HepG2 (cell line): ENCODE measurements around the gene NFS1. TPM values are rescaled to one million over a fixed set of nuclear protein-coding genes. Genes with fewer than 3 reads are reported as not detected.

Source experiments
- ATAC-seq: fragments of 200-7000 bp; cut with Tn5 transposase; 3 replicates; pipeline ENCODE4 v1.9.1; 2020; ENCODE audit warnings: mild to moderate bottlenecking, moderate library complexity
- BruUV-seq: library from RNA; stranded (reverse); fragments of 400-500 nt; replicated peaks from 2 replicates; lab custom pipeline; 2021; lab: Mats Ljungman, UMichigan
- CTCF ChIA-PET: fragments of 300-600 bp; formaldehyde crosslinking; extraction: SDS; loops from one replicate; lab custom pipeline; 2021; ENCODE audit warnings: low total read pairs, inconsistent platforms, low intra/inter-chr PET ratio; lab: Yijun Ruan, JAX
- POLR2A ChIA-PET: fragments of 350-600 bp; sonication (Branson Sonifier 250); formaldehyde crosslinking; loops from one replicate; lab custom pipeline; 2020; ENCODE audit warnings: antibody characterized with exemption, inconsistent platforms; lab: Yijun Ruan, JAX
- DNase-seq: peaks from one replicate; pipeline ENCODE4 v3.0.0-alpha.2; 2015; ENCODE audit warnings: low spot score
- FAIRE-seq: peaks from 3 replicates; lab custom pipeline; 2011; peaks lifted over from hg19 to GRCh38; lab: Jason Lieb, UNC
- H2AFZ ChIP-seq: one replicate; pipeline ENCODE4 v1.6.1; 2011; ENCODE audit warnings: low read length, inconsistent platforms
- H3K27ac ChIP-seq: fragments of 300-600 bp; 3 replicates; pipeline ENCODE4 v1.8.0; 2011; ENCODE audit warnings: mixed run types, mild to moderate bottlenecking, mixed read lengths, low read length, inconsistent platforms; ENCODE audit not compliant: insufficient read depth; ENCODE audit errors: extremely low read length
- H3K27me3 ChIP-seq, 2 experiments: fragments of 200-600 bp in 1 of 2; 2 replicates in 1 of 2; 3 replicates in 1 of 2; pipeline versions ENCODE4 v1.6.0 to v1.8.0; 2011; ENCODE audit warnings: low read length in 2 of 2, mild to moderate bottlenecking in 2 of 2, moderate library complexity in 2 of 2, inconsistent platforms in 1 of 2; ENCODE audit not compliant: insufficient read depth in 2 of 2, control insufficient read depth in 1 of 2
- H3K36me3 ChIP-seq, 2 experiments: fragments of 200-600 bp in 1 of 2; replicated peaks in 1 of 2; 2 replicates in 1 of 2; 3 replicates in 1 of 2; pipeline versions ENCODE4 v1.5.1 to v1.8.0; 2011; ENCODE audit warnings: low read length in 2 of 2, inconsistent platforms in 1 of 2; ENCODE audit not compliant: insufficient read depth in 2 of 2, control insufficient read depth in 1 of 2
- H3K4me1 ChIP-seq: 2 replicates; pipeline ENCODE4 v1.5.1; 2012; ENCODE audit warnings: low read length, inconsistent platforms; ENCODE audit not compliant: insufficient read depth
- H3K4me2 ChIP-seq: 2 replicates; pipeline ENCODE4 v1.6.0; 2011; ENCODE audit warnings: low read depth, low read length, inconsistent platforms
- H3K4me3 ChIP-seq, 3 experiments: fragments of 200-600 bp in 1 of 3; sonication (generic), shearing (Covaris generic) in 1 of 3; replicated peaks in 1 of 3; 2 replicates each; pipeline ENCODE4 v1.5.1; 2011 to 2016; ENCODE audit warnings: low read length in 3 of 3, inconsistent platforms in 2 of 3, low read depth in 2 of 3, mild to moderate bottlenecking in 2 of 3, control low read depth in 1 of 3, mixed read lengths in 1 of 3; ENCODE audit not compliant: insufficient read depth in 1 of 3
- H3K79me2 ChIP-seq: one replicate; pipeline ENCODE4 v1.6.1; 2011; ENCODE audit warnings: low read length, inconsistent platforms; ENCODE audit not compliant: insufficient read depth
- H3K9ac ChIP-seq: 2 replicates; pipeline ENCODE4 v1.6.0; 2011; ENCODE audit warnings: mild to moderate bottlenecking, low read depth, low read length, inconsistent platforms; ENCODE audit not compliant: insufficient read depth
- H3K9me3 ChIP-seq: 2 replicates; pipeline ENCODE4 v1.5.1; 2012; ENCODE audit warnings: mild to moderate bottlenecking, low read length
- H4K20me1 ChIP-seq: 2 replicates; pipeline ENCODE4 v1.6.0; 2011; ENCODE audit warnings: inconsistent platforms, mild to moderate bottlenecking, low read length, moderate library complexity; ENCODE audit not compliant: insufficient read depth
- DZIP1 ChIP-seq: sonication (generic); formaldehyde crosslinking; IDR thresholded peaks from 2 replicates; pipeline ENCODE4 v1.5.0; 2020; ENCODE audit warnings: mild to moderate bottlenecking, missing genetic modification reagents
- RCOR2 ChIP-seq: IDR thresholded peaks from 2 replicates; pipeline ENCODE4 v1.6.1; 2016; ENCODE audit warnings: missing biosample characterization, missing genetic modification reagents
- SPEN ChIP-seq: sonication (generic); formaldehyde crosslinking; IDR thresholded peaks from 2 replicates; pipeline ENCODE4 v1.5.1; 2020; ENCODE audit warnings: low read depth, mild to moderate bottlenecking, missing genetic modification reagents
- ZBTB37 ChIP-seq: sonication (generic); formaldehyde crosslinking; IDR thresholded peaks from 2 replicates; pipeline ENCODE4 v1.4.0; 2020; ENCODE audit warnings: mild to moderate bottlenecking, missing genetic modification reagents
- ZNF20 ChIP-seq: sonication (generic); formaldehyde crosslinking; IDR thresholded peaks from 2 replicates; pipeline ENCODE4 v1.4.0; 2020; ENCODE audit warnings: mild to moderate bottlenecking, moderate library complexity, missing genetic modification reagents
- ZNF605 ChIP-seq: sonication (generic); formaldehyde crosslinking; IDR thresholded peaks from 2 replicates; pipeline ENCODE4 v1.8.0; 2022; ENCODE audit warnings: mild to moderate bottlenecking, missing genetic modification reagents
- ZNF607 ChIP-seq: sonication (generic); formaldehyde crosslinking; IDR thresholded peaks from 2 replicates; pipeline ENCODE4 v1.5.1; 2020; ENCODE audit warnings: missing genetic modification reagents, mild to moderate bottlenecking, borderline replicate concordance
- ZNF761 ChIP-seq: sonication (generic); formaldehyde crosslinking; conservative IDR thresholded peaks from 2 replicates; pipeline ENCODE4 v1.4.0; 2020; ENCODE audit warnings: mild to moderate bottlenecking, missing genetic modification reagents
- ZNF780A ChIP-seq: sonication (generic); formaldehyde crosslinking; IDR thresholded peaks from 2 replicates; pipeline ENCODE4 v1.8.0; 2022; ENCODE audit warnings: mild to moderate bottlenecking, missing genetic modification reagents, moderate library complexity
- WGBS: methylation state at CpG from one replicate; pipeline ENCODE4 v1.1.6; 2017; ENCODE audit warnings: low lambda C conversion rate; 5-methylcytosine and 5-hydroxymethylcytosine counted together
- in situ Hi-C: cut with HindIII; loops from 2 replicates; pipeline ENCODE4 v1.10.0; 2017; ENCODE audit warnings: low pct_unique_long_range_greater_than_20kb; ENCODE audit not compliant: extremely low pct_ligation_motif_present
- intact Hi-C: fragments of 100-400 bp; cut with micrococcal nuclease; formaldehyde crosslinking; loops from one replicate; pipeline ENCODE4 v1.10.0; 2022; ENCODE audit not compliant: unreplicated experiment
- polyA plus RNA-seq, 8 experiments: library from polyadenylated mRNA; depleted of rRNA in 3 of 8; stranded (reverse) in 7 of 8; unstranded in 1 of 8; fragments of >200 nt; fragmentation: Illumina TruSeq in 4 of 8; extraction: Trizol in 4 of 8; gene quantifications; 2 replicates each; pipeline versions ENCODE4 v1.2.1 to v1.2.3, GENCODE V29; 2011 to 2016; ENCODE audit warnings: low read depth in 4 of 8, missing spikeins in 1 of 8, mixed read lengths in 1 of 8; ENCODE audit not compliant: insufficient read depth in 1 of 8
- total RNA-seq, 5 experiments: library from RNA; depleted of rRNA; stranded (reverse); fragments of >200 nt; fragmentation: Illumina TruSeq; extraction: Trizol; gene quantifications; 2 replicates each; pipeline ENCODE4 v1.2.3, GENCODE V29; 2016; ENCODE audit warnings: low read depth in 1 of 5
- TF ChIP-seq, protein P1 (sequence below): IDR thresholded peaks from 2 replicates; pipeline ENCODE4 v1.4.0; 2020; ENCODE audit warnings: mild to moderate bottlenecking, missing genetic modification reagents

The NFS1 gene
- total and polyA plus RNA-seq, 2 of the 13 experiments (the other 11 are each of a cell fraction or from before 2014, with no cell fraction given): 65.9 to 88.1 TPM

DNA sequence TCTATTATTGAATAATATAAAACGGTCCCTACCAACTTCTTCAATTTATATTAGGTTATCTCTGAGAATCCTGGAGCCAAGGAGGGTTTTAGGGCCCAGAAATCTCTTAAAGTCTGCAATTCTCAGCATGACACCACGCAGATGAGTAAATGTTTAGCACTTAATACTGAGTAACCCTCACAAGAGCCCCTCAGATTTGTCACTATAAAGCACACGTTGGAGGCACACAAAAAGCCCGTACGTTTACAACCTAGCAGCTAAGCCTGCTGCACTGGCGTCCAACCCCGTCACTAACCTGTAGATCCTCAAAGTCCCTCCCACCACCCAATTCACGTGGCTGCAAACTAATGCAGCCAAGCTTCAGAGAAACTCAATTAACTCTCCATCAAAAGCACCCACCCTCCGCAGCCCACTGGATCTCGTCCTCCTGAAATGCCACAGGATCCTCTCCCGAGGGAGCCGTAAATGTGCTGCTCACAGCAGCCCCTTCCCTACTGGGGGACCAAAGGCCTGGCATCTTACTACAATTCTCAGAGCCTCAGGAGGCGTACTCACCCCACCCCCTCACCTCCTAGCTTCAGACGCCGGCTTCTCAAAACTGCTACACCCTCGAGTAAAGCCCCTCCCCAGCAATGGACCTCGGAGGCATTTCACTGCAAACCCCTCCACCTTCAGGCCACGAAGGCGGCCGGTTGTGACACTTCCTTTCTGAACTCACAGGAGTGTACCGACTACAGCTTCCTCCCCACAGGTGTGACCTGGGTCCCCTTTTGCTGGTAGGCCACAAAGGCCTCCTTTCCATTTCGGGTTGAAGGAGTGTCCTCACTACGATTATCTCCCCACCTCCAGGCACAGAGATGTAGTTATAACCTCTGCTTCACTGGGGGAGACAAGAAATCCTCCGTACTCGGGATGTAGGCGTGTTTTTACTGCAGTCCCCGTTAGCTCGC, 35.4 kb downstream of the NFS1 start (continued):
- TF ChIP-seq DZIP1 (CRISPR knock-in tag) (no peak), ZNF780A (CRISPR knock-in tag) (no peak), ZNF605 (CRISPR knock-in tag) (no peak; the same call in 1 of the 2 replicates), ZNF761 (CRISPR knock-in tag) (no peak)

GRCh38 chr20:35662551-35662950, 36.6 kb downstream of the NFS1 start:
- ChIA-PET POLR2A (interaction anchor here (2.3 to 4.6 kb wide), 5 partner anchors 25 to 208 kb away, joined by 8 to 73 read pairs (median 20); partner anchors contain the start of genes CEP250, NFS1, RBM39 and ROMO1), CTCF (no interaction called here)
- no TSS peak for BruUV-seq
- peaks cover 63% of the 10 kb centered on the region for H4K20me1 ChIP-seq
- peaks cover 0 to under 1% of the 10 kb centered on the region in 2 experiments; a peak in 1 of 5 replicates for H3K36me3 ChIP-seq
- ATAC-seq (no peak), DNase-seq (no peak), FAIRE-seq (no peak)
- H3K79me2 ChIP-seq: peaks cover 71% of the 10 kb centered on the region
- H3K9me3 ChIP-seq: no peaks in the 10 kb centered on the region
- peak overlapping the region; percentile 90 for H3K27ac ChIP-seq
- peak overlapping the region; percentile 76 to 99 (median 79) for H3K4me3 ChIP-seq
- H3K9ac ChIP-seq: peak overlapping the region; percentile 99
- peaks cover 60% of the 10 kb centered on the region for H3K4me1 ChIP-seq
- no peak overlapping the region for H2AFZ ChIP-seq
- in situ Hi-C loops (loop anchor here (5.0 kb wide), 1 partner anchor 45 kb away; the partner anchor contains the start of gene SPAG4), intact Hi-C loops (no loop called here)
- no peaks in the 10 kb centered on the region; a peak in 1 of 5 replicates for H3K27me3 ChIP-seq
- 8% methylated on average over 2 of the region's 2 CpGs for WGBS
- H3K4me2 ChIP-seq: peak overlapping the region; percentile 95
- TF ChIP-seq, protein P1, sequence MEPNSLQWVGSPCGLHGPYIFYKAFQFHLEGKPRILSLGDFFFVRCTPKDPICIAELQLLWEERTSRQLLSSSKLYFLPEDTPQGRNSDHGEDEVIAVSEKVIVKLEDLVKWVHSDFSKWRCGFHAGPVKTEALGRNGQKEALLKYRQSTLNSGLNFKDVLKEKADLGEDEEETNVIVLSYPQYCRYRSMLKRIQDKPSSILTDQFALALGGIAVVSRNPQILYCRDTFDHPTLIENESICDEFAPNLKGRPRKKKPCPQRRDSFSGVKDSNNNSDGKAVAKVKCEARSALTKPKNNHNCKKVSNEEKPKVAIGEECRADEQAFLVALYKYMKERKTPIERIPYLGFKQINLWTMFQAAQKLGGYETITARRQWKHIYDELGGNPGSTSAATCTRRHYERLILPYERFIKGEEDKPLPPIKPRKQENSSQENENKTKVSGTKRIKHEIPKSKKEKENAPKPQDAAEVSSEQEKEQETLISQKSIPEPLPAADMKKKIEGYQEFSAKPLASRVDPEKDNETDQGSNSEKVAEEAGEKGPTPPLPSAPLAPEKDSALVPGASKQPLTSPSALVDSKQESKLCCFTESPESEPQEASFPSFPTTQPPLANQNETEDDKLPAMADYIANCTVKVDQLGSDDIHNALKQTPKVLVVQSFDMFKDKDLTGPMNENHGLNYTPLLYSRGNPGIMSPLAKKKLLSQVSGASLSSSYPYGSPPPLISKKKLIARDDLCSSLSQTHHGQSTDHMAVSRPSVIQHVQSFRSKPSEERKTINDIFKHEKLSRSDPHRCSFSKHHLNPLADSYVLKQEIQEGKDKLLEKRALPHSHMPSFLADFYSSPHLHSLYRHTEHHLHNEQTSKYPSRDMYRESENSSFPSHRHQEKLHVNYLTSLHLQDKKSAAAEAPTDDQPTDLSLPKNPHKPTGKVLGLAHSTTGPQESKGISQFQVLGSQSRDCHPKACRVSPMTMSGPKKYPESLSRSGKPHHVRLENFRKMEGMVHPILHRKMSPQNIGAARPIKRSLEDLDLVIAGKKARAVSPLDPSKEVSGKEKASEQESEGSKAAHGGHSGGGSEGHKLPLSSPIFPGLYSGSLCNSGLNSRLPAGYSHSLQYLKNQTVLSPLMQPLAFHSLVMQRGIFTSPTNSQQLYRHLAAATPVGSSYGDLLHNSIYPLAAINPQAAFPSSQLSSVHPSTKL (CRISPR knock-in tag): no peak
- no peak for TF ChIP-seq SPEN (CRISPR knock-in tag)
- no peak for TF ChIP-seq ZBTB37 (CRISPR knock-in tag)
- TF ChIP-seq ZNF607 (CRISPR knock-in tag): no peak
- no peak for TF ChIP-seq ZNF20
- TF ChIP-seq RCOR2: no peak
